ENCODE data around the gene KRT79.

Gene KRT79

DNA sequence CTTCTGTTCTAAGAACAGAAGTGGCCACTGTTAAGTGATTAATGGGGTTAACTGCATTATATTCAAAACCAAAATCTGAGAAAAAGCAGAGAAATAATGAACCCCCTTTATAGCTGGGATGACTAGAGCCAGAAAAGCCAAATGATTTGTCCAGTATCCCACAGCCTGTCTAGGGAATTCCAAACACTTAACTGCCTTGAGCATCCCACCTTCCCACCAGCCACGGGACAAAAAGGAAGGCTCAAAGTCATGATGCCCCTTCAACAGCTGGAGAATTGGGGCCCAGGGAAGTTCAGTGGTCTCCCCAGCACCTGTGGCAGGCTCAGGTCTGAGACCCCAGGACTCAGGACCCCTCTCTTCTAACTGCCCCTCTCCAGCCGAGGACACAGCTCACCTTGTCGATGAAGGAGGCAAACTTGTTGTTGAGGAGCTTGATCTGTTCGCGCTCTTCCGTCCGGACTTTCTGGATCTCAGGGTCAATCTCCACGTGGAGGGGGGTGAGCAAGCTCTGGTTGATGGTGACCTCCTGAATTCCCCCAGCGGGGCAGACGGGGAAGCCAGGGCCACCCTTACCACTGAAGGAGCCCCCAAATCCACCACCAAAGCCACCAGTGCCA is 20.8 kb downstream of the KRT79 start:
- Mint-ChIP-seq H3K9me3 (ENCODE audit: low read depth) (no peaks in the 10 kb centered on the region), H3K36me3 (peaks cover 3% of the 10 kb centered on the region), H3K27me3 (no peaks in the 10 kb centered on the region), H3K4me3 (no peak overlapping the region), H3K27ac (no peak overlapping the region), H3K4me1 (ENCODE audit: low read depth) (peaks cover 12% of the 10 kb centered on the region)

DNA sequence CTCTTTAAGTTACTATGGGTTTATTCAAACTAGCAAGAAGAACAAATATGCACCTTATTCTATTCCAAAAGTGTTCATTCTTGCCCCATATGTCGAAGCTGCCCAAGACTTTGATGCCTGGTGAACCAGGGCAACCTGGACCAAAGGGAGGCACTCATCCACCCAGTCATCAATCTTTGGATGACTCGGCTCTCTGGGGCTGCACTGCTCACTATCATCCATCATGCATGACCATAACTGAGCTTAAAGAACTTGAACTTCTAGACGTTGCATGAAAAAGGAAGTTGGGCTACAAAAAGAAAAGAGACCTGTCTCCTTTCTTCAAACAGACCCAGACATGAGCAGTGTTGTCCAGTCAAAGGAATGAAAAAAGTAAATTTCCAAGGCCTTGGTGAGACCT is 21.4 kb downstream of the KRT79 start:
- Mint-ChIP-seq H3K27me3 (no peaks in the 10 kb centered on the region), H3K36me3 (peaks cover 3% of the 10 kb centered on the region), H3K4me3 (no peak overlapping the region), H3K4me1 (ENCODE audit: low read depth) (peaks cover 7% of the 10 kb centered on the region), H3K27ac (no peak overlapping the region), H3K9me3 (ENCODE audit: low read depth) (no peaks in the 10 kb centered on the region)

DNA sequence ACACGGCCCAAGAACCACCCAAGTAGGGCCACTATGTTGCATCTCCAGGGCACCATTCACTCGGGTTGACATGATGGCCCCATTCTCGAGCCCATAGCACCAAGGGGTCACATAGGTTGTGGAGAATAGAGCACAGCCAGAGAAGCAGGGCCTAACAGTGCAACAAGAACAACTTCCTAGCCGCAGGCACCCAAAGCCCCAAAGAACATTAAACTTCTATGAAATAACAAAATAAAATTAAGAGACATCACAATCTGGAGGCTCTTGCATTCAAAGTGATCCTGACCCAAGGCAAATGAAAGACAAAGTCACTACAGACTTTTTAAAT is 22.1 kb downstream of the KRT79 start:
- H3K36me3 Mint-ChIP-seq = peaks cover 3% of the 10 kb centered on the region

DNA sequence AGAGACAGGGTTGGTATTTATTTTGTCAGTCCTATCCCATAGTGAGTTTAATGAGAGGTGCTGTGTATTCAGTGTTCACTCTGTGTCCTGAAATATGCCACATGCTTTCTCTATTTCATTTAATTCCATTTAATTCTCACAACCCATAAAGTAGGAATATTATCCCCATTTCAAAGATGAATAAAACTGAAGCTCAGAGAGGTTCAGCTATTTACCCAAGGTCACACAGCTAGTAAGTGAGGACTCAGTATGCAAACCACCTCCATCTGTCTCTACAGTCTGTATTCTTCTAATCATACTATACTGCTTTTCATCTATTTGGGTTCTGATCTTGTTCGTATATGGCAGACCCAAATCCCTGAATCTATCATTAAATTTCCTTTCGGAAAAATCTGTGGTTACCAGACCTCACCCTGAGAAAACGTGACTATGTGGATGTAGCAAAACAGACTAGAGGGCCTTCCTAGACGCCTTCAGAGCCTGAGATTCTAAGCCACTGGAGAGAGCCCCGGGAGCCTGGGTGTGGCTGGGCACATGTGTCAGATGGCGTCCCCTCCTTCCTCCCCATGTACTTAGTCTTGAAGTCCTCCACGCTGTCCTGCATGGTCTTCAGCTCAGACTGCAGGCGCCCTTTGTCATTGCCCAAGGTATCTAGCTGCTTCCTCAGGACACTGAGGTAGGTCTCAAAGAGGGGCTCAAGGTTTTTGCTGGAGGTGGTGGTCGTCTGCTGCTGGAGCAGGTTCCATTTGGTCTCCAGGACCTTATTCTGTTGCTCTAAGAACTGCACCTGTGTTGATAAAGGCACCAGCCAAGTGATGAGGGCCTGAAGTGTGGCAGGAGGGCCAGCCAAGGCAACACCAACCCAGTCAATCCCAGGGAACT is 22.7 kb downstream of the KRT79 start:
- no peak overlapping the region for H3K27ac Mint-ChIP-seq
- no peak overlapping the region for H3K4me3 Mint-ChIP-seq
- H3K36me3 Mint-ChIP-seq = peaks cover 3% of the 10 kb centered on the region
- no peaks in the 10 kb centered on the region for H3K4me1 Mint-ChIP-seq (ENCODE audit: low read depth)
- no peaks in the 10 kb centered on the region for H3K9me3 Mint-ChIP-seq (ENCODE audit: low read depth)
- no peaks in the 10 kb centered on the region for H3K27me3 Mint-ChIP-seq

More for the DNA sequence above, 22.1 kb downstream of the KRT79 start:
- Mint-ChIP-seq H3K27ac (no peak overlapping the region), H3K9me3 (ENCODE audit: low read depth) (no peaks in the 10 kb centered on the region), H3K4me3 (no peak overlapping the region), H3K27me3 (no peaks in the 10 kb centered on the region), H3K4me1 (ENCODE audit: low read depth) (no peaks in the 10 kb centered on the region)

DNA sequence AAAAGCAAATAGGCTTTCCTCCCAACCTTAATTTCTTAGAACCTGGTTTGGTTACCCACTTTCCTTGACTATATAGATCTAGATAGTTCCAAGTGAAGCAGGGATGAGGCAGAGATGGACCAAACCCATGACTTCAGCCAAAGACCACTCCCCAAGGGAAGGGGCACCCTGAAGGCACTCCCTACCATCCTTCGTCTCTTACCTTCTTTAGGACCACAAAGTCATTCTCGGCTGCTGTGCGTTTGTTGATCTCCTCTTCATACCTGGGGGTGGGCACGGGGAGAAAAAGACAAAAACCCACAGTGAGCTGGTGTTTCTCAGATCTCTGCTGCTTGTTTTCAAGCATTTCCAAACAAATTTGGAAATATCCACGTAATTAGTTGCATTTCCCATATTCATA is 23.6 kb downstream of the KRT79 start:
- H3K9me3 Mint-ChIP-seq (ENCODE audit: low read depth) = no peaks in the 10 kb centered on the region
- H3K4me3 Mint-ChIP-seq = no peak overlapping the region
- H3K27me3 Mint-ChIP-seq = no peaks in the 10 kb centered on the region
- no peaks in the 10 kb centered on the region for H3K4me1 Mint-ChIP-seq (ENCODE audit: low read depth)
- H3K36me3 Mint-ChIP-seq = peaks cover 3% of the 10 kb centered on the region
- no peak overlapping the region for H3K27ac Mint-ChIP-seq

DNA sequence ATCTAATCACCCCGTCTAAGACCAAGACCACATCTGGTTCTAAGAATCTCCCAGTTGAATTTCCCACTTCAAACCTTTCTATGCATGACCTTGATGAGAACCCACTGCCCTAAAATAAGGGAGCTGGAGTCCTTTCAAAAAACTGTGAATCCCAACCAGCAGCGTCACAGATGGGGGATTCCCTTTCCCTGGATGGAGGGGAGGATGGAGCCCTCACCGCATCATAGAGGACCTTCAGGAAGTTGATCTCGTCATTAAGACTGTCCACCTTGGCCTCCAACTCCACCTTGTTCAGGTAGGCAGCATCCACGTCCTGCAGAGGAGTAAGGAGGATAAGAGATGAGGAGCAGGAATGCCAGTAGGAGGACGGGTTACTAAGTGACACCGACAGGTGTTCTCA is 24.9 kb downstream of the KRT79 start:
- Mint-ChIP-seq H3K27ac (no peak overlapping the region), H3K4me1 (ENCODE audit: low read depth) (no peaks in the 10 kb centered on the region), H3K9me3 (ENCODE audit: low read depth) (no peaks in the 10 kb centered on the region), H3K36me3 (peaks cover 3% of the 10 kb centered on the region), H3K27me3 (no peaks in the 10 kb centered on the region), H3K4me3 (no peak overlapping the region)

DNA sequence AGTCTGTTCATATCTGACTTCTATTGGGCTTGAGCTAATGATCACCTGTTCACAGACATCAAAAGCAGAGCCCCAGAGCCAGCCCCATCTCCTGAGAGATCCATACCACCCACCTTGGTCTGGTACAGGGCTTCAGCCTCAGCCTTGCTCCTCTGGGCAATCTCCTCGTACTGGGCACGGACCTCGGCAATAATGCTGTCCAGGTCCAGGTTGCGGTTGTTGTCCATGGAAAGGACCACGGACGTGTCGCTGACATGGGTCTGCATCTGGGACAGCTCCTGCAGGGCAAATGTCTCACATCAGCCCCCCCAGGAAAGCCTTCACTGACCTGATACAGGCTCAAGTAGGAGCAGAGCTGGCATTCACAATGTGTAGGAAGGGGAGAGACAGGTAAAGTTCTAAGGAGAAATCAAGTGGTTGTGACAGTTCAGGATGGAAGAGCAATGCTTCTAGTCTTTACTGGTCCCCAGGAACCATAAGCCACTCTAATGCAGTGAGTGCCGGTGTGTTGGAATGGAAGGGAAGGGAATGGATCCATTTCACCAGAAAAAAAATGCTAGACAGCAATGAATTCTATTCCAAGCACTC is 25.4 kb downstream of the KRT79 start:
- Mint-ChIP-seq H3K27ac (no peak overlapping the region), H3K4me3 (no peak overlapping the region), H3K36me3 (peaks cover 3% of the 10 kb centered on the region), H3K9me3 (ENCODE audit: low read depth) (no peaks in the 10 kb centered on the region), H3K4me1 (ENCODE audit: low read depth) (no peaks in the 10 kb centered on the region), H3K27me3 (no peaks in the 10 kb centered on the region)

DNA sequence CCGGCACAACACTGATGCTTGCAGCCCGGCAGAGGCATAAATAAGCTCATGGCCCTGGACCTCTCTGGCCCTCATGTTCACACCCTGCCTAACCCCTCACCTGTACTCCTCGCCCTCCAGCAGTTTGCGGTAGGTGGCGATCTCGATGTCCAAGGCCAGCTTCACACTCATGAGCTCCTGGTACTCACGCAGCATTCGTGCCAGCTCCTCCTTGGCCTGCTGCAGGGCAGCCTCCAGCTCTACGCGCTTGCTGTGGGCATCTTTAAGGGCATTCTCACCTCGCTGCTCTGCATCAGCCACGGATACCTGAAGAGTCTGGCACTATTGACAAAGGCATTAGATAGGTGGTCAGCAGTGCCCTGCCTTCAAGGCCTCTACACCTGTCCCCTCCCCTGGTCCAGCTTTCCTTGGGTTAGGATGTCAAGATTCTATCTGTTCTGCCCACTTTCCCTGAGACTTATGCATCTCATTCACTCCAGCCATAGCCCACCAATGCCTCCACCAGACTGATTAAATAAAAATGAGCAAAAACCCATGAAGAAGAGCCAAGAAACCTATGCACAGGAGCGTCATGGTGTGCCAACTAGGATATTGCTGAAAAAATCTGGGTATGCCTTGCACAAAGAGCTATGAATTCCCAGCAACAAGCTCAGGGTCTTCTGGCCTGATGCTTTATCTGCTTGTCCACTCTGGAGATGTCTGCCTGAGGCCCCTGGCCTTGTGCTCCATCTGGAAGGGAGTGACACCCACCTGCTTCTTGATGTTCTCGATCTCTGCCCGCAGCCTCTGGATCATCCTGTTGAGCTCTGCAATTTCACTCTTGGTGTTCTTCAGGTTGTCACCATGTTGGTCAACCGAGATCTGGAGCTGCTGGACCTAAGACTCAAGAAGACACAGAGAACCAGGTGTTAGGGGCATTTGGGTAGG is 26.3 kb downstream of the KRT79 start:
- Mint-ChIP-seq H3K27me3 (no peaks in the 10 kb centered on the region), H3K27ac (no peak overlapping the region), H3K4me3 (no peak overlapping the region), H3K4me1 (ENCODE audit: low read depth) (no peaks in the 10 kb centered on the region), H3K36me3 (peaks cover 3% of the 10 kb centered on the region), H3K9me3 (ENCODE audit: low read depth) (no peaks in the 10 kb centered on the region)

DNA sequence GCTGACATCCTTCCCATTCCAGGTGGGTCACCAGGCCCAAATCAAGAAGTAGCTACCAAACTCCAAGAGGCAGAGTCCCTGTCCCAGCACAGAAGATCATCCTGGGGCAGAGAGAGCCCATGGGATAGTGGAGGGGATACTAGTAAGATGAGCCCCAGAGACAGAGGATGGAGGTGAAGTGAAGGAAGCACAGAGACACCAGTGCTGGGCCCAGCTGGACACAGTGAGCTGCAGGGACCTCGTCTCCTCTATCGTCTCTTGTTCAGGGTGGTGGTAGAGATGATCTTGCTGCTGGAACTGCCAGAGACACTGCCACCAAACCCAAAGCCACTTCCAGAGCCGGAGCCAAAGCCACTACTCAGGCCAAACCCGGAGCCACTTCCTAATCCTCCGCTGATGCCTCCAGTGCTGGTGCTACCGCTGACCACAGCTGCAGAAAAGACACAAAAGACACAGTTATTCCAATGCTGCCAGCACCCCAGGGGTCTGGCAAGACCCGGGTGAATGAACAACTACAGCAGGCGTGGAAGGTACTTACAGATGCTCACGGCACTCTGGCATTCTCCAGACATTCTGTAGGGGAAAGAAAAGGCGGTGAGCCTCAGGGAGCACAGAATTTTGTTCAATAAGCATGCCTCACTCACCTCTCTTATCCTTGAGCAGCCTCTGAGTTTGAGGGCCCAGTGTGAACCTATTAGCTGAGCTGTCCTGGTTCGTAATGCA is 27.1 kb downstream of the KRT79 start:
- Mint-ChIP-seq H3K27me3 (no peaks in the 10 kb centered on the region), H3K4me1 (ENCODE audit: low read depth) (no peaks in the 10 kb centered on the region), H3K36me3 (peaks cover 3% of the 10 kb centered on the region), H3K4me3 (no peak overlapping the region), H3K9me3 (ENCODE audit: low read depth) (no peaks in the 10 kb centered on the region), H3K27ac (no peak overlapping the region)

DNA sequence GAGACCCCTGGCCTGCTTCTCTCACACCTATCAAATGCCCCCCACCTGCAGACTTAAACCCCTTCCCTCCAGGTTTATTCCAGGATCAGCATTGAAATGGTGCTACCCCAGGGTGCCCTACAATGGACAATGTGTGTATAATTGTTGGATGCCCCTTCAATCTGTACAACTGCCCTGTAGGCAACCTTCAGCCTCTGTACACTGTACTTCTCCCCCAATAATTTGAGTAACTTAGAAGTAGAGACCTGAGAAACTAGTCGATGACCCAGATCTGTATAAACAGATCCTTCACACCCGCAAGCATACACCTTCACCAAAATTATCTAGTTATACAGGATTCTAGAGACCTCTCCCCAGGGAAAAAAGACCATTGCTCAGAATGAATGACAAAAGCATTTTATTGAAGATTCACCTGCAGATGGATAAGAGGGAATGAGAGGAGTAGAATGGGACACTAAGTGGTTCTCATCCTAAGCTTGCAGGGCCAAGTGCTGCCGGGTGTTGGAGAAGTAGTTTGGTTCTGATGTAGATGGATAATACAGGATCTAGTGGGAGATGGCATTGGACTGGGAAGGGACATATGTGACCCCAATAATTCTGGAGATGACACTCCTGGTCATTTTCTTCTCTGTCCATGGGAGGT is 27.8 kb downstream of the KRT79 start:
- H3K27me3 Mint-ChIP-seq = no peaks in the 10 kb centered on the region
- H3K36me3 Mint-ChIP-seq = peaks cover 3% of the 10 kb centered on the region
- H3K4me3 Mint-ChIP-seq = no peak overlapping the region
- no peaks in the 10 kb centered on the region for H3K4me1 Mint-ChIP-seq (ENCODE audit: low read depth)
- no peaks in the 10 kb centered on the region for H3K9me3 Mint-ChIP-seq (ENCODE audit: low read depth)
- no peak overlapping the region for H3K27ac Mint-ChIP-seq

DNA sequence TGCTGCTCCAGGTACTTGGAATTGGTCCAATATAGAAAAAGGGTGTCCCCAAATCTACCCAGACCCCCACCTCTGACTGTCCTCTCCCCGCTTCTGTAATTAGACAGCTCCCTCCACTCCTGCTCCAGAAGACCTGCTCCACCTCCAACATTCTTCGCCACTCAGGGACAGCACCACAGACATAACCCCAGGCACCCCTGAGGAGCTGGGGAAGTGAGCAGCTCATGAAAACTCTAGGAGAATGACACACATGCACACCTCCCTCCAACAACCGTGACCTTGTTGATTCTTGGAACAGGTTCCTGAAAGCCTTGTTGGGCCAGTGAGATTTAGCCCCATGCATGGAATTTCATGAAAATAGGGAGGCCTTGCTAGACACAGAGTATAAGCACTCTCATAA is 28.4 kb downstream of the KRT79 start:
- Mint-ChIP-seq H3K4me1 (ENCODE audit: low read depth) (no peaks in the 10 kb centered on the region), H3K9me3 (ENCODE audit: low read depth) (no peaks in the 10 kb centered on the region), H3K27me3 (no peaks in the 10 kb centered on the region), H3K36me3 (peaks cover 3% of the 10 kb centered on the region), H3K4me3 (no peak overlapping the region), H3K27ac (no peak overlapping the region)

DNA sequence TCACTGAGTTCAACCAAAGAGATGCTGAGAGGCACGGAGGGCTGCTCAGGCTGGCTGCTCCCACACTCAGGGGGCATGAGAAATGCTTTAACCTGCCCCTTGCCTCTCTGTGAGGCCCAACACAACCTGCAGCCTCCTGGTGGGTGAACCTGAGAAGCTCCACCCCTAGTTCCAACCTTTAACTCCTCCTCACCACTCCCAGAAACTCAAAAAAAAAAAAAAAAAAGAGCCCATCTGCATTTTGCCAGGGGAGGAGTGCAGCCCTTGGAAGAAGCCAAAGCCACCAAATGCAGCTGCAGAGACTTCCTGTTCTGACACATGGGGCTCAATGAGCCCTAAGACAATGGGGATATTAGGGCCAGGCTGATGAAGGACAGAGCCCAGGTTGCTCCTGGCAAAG is 29.1 kb downstream of the KRT79 start:
- H3K4me3 Mint-ChIP-seq = no peak overlapping the region
- H3K36me3 Mint-ChIP-seq = peaks cover 3% of the 10 kb centered on the region
- no peak overlapping the region for H3K27ac Mint-ChIP-seq
- no peaks in the 10 kb centered on the region for H3K4me1 Mint-ChIP-seq (ENCODE audit: low read depth)
- H3K9me3 Mint-ChIP-seq (ENCODE audit: low read depth) = no peaks in the 10 kb centered on the region
- H3K27me3 Mint-ChIP-seq = no peaks in the 10 kb centered on the region

DNA sequence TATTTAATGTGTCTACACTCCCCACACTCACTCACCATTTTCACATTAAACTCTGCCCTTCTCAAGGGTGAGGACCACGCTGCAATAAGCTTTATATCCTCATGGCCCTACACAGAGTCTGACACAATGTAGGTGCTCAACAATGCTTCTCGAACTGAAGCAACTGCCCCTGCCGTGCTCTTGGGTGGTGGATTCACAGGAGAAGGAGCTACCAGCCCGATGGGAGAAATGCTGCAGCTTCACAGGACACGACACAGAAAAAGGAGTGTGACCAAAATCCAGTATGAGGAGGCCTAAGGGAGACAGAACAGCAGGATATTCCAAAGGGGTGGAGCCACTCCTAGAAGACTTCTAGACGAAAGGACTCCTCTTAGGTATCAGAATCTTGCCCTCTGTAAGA is 31.7 kb downstream of the KRT79 start:
- H3K4me1 Mint-ChIP-seq (ENCODE audit: low read depth) = no peaks in the 10 kb centered on the region

DNA sequence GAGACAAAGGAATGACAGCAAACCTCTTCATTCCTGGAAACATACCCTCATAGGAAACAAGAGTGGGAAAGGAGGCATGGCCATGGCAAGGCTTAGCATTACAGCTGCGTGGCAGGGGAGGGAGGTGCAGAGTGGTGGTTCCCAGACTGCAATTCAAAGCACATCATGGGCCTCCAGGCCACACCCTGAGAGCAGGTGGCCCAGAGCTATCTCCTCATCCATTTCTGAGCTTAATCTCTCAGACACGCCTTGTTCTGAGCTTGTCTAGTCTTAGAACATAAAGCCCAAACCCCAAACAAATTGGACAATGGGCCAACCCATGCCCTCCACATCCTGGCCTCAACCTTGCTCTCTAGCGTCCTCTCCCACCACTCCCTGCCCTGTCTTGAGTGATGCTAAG is 32.3 kb downstream of the KRT79 start:
- no peak overlapping the region for H3K4me3 Mint-ChIP-seq
- H3K9me3 Mint-ChIP-seq (ENCODE audit: low read depth) = no peaks in the 10 kb centered on the region
- no peaks in the 10 kb centered on the region for H3K4me1 Mint-ChIP-seq (ENCODE audit: low read depth)
- no peaks in the 10 kb centered on the region for H3K36me3 Mint-ChIP-seq
- H3K27ac Mint-ChIP-seq = no peak overlapping the region
- H3K27me3 Mint-ChIP-seq = no peaks in the 10 kb centered on the region

More for the DNA sequence above, 31.7 kb downstream of the KRT79 start:
- Mint-ChIP-seq H3K27me3 (no peaks in the 10 kb centered on the region), H3K9me3 (ENCODE audit: low read depth) (no peaks in the 10 kb centered on the region), H3K4me3 (no peak overlapping the region), H3K27ac (no peak overlapping the region), H3K36me3 (no peaks in the 10 kb centered on the region)
